ENCODE results near the gene TMEM141.

TMEM141 gene

DNA sequence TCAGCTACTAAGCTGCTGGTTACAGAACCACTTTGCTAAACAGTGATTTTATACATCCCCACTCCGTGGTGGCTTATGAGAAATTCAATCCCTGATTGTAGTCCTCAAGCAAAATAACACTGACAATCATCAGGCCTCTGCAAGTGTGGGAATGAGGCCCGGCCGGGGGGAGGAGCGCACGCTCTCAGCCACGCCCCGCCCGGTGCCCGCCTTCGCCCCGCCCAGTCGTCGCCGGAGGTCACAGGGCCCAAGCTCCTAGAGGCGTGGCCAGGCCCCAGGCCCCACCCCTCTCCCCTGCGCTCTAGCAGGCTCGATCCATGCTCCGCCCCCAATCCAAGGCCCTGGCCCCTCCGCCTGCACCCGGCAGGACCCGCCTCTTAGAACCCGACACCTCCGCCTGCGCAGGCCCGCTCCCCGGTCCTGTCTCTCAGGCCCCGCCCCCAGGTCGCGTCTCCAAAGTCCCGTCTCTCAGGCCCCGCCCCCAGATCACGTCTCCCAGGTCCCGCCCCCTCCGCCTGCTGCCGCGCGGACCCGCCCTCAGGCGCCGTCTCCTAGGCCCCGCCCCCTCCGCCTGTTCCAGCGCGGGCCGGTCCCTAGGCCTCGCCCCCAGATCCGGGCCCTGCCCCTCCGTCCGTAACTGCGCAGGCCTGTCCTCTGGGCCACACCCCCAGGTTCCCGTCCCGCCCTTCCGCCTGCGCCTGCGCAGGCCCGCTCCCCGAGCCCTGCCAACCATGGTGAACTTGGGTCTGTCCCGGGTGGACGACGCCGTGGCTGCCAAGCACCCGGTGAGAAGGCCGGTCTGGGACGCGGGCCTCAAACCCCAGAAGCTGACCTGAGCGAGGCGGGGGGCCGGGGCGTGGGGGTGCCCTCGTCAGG lies at the start of gene TMEM141:
TMEM141 (plus strand) TSS at position 705 of the 876 bp plus-strand sequence; CDS start at position 732, 27 bp downstream.
- H3K9me3 ChIP-seq (ENCODE audit: control insufficient read depth, insufficient read depth, low read length): no peaks in the 10 kb centered on the region
- DNase-seq (ENCODE audit: low read depth, low spot score): no peak
- no CpG with 5 or more reads among the region's 70 CpGs for WGBS (ENCODE audit: insufficient coverage, insufficient read length)
- H3K27me3 ChIP-seq (ENCODE audit: control insufficient read depth, insufficient read depth, low read length): no peaks in the 10 kb centered on the region
- H3K4me3 ChIP-seq (ENCODE audit: low read length): peak within 1 kb of the TSS; percentile 58; the same call in 1 of the 2 replicates
- no peaks in the 10 kb centered on the region for H3K36me3 ChIP-seq (ENCODE audit: control insufficient read depth, insufficient read depth, low read length)
- no peaks in the 10 kb centered on the region for H3K4me1 ChIP-seq (ENCODE audit: control insufficient read depth, insufficient read depth, low read length)
- no peak within 1 kb of the TSS for H3K27ac ChIP-seq (ENCODE audit: low read length)

- Histone ChIP-seq H3K36me3 (ENCODE audit: control insufficient read depth, insufficient read depth, low read length) (no peaks in the 10 kb centered on the region), H3K27me3 (ENCODE audit: control insufficient read depth, insufficient read depth, low read length) (no peaks in the 10 kb centered on the region), H3K27ac (ENCODE audit: low read length) (no peak overlapping the region), H3K4me1 (ENCODE audit: control insufficient read depth, insufficient read depth, low read length) (peaks cover 11% of the 10 kb centered on the region), H3K4me3 (ENCODE audit: low read length) (no peak overlapping the region), H3K9me3 (ENCODE audit: control insufficient read depth, insufficient read depth, low read length) (no peaks in the 10 kb centered on the region)
- DNase-seq (ENCODE audit: low read depth, low spot score): no peak
- no CpG with 5 or more reads among the region's 32 CpGs for WGBS (ENCODE audit: insufficient coverage, insufficient read length)
Measured at GRCh38 chr9:136741883-136742571, 49.1 kb upstream of the TMEM141 start.

GRCh38 chr9:136742591-136743391 lies 48.4 kb upstream of the TMEM141 start, which contains the start of gene LCN10:
TSS of gene LCN10 (minus strand) at chr9:136742940. CDS start at chr9:136742903, 37 bp downstream.
- H3K27ac ChIP-seq (ENCODE audit: low read length): no peak within 1 kb of the TSS
- no peaks in the 10 kb centered on the region for H3K36me3 ChIP-seq (ENCODE audit: control insufficient read depth, insufficient read depth, low read length)
- H3K27me3 ChIP-seq (ENCODE audit: control insufficient read depth, insufficient read depth, low read length): no peaks in the 10 kb centered on the region
- no peaks in the 10 kb centered on the region for H3K9me3 ChIP-seq (ENCODE audit: control insufficient read depth, insufficient read depth, low read length)
- DNase-seq (ENCODE audit: low read depth, low spot score): no peak
- H3K4me3 ChIP-seq (ENCODE audit: low read length): no peak within 1 kb of the TSS
- H3K4me1 ChIP-seq (ENCODE audit: control insufficient read depth, insufficient read depth, low read length): peaks cover 11% of the 10 kb centered on the region
- WGBS (ENCODE audit: insufficient coverage, insufficient read length): no CpG with 5 or more reads among the region's 25 CpGs

- H3K4me1 ChIP-seq (ENCODE audit: control insufficient read depth, insufficient read depth, low read length): peaks cover 11% of the 10 kb centered on the region
- H3K4me3 ChIP-seq (ENCODE audit: low read length): no peak overlapping the region
- H3K27me3 ChIP-seq (ENCODE audit: control insufficient read depth, insufficient read depth, low read length): no peaks in the 10 kb centered on the region
- WGBS (ENCODE audit: insufficient coverage, insufficient read length): no CpG with 5 or more reads among the region's 16 CpGs
- DNase-seq (ENCODE audit: low read depth, low spot score): no peak
- no peaks in the 10 kb centered on the region for H3K9me3 ChIP-seq (ENCODE audit: control insufficient read depth, insufficient read depth, low read length)
- no peaks in the 10 kb centered on the region for H3K36me3 ChIP-seq (ENCODE audit: control insufficient read depth, insufficient read depth, low read length)
- H3K27ac ChIP-seq (ENCODE audit: low read length): no peak overlapping the region
Measured at GRCh38 chr9:136743639-136744211, 47.4 kb upstream of the TMEM141 start.

DNA sequence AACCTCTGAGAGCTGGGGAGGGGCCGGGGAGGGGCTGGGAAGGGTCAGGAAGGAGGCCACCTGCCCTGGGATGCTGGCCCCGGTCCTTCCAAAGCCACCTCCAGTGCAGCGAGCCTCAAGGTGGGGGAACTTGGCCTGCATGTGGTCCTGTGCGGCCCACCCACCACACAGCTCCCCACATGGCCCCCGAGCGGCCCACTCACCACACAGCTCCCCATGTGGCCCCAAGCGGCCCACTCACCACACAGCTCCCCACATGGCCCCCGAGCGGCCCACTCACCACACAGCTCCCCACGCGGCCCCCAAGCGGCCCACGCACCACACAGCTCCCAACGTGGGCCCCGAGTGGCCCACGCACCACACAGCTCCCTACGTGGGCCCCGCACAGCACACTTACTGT lies 46.4 kb upstream of the TMEM141 start:
- no peak overlapping the region for H3K27ac ChIP-seq (ENCODE audit: low read length)
- no CpG with 5 or more reads among the region's 18 CpGs for WGBS (ENCODE audit: insufficient coverage, insufficient read length)

DNA sequence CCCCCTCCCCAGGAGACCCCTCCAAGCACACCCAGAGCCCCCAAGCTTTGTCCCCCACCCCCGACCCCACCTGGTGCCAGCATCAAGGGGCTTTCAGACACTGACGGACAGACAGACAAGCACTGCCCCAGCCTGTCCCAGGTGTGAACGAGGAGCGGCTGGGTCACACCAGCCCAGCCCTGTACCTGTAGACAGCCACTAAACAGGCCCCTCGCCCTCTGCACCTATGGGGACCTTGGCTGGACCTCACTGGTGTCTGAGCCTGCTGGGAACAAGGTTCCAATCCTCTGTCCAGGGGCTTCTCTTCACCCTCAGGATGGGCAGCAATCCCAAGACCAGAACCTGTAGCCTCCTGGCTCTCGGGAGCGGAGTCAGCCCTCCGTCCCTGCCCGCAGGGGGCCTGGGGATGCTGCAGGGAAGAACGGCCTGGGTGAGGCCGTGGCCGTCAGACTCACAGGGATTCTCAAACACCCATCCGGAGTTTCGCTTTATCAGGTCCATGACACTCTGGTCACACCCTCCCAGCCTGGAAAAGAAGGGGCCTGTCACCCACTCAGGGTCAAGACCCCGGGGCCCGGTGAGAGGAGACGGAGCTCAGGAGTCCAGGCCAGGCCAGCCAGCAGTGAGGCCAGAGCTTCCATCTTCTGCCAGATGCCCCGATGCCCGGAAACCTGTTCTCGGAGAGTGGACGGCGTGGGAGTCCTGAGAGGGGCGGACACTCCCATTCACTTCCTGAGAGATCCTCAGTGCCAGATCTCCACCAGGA lies 45.6 kb upstream of the TMEM141 start:
- no CpG with 5 or more reads among the region's 23 CpGs for WGBS (ENCODE audit: insufficient coverage, insufficient read length)
- no peaks in the 10 kb centered on the region for H3K27me3 ChIP-seq (ENCODE audit: control insufficient read depth, insufficient read depth, low read length)
- H3K9me3 ChIP-seq (ENCODE audit: control insufficient read depth, insufficient read depth, low read length): no peaks in the 10 kb centered on the region
- H3K36me3 ChIP-seq (ENCODE audit: control insufficient read depth, insufficient read depth, low read length): no peaks in the 10 kb centered on the region
- no peak overlapping the region for H3K27ac ChIP-seq (ENCODE audit: low read length)
- DNase-seq (ENCODE audit: low read depth, low spot score): no peak
- H3K4me3 ChIP-seq (ENCODE audit: low read length): no peak overlapping the region
- H3K4me1 ChIP-seq (ENCODE audit: control insufficient read depth, insufficient read depth, low read length): peaks cover 11% of the 10 kb centered on the region

More for the DNA sequence above, 46.4 kb upstream of the TMEM141 start:
- no peak for DNase-seq (ENCODE audit: low read depth, low spot score)
- no peak overlapping the region for H3K4me3 ChIP-seq (ENCODE audit: low read length)
- H3K27me3 ChIP-seq (ENCODE audit: control insufficient read depth, insufficient read depth, low read length): no peaks in the 10 kb centered on the region
- no peaks in the 10 kb centered on the region for H3K36me3 ChIP-seq (ENCODE audit: control insufficient read depth, insufficient read depth, low read length)
- no peaks in the 10 kb centered on the region for H3K9me3 ChIP-seq (ENCODE audit: control insufficient read depth, insufficient read depth, low read length)
- H3K4me1 ChIP-seq (ENCODE audit: control insufficient read depth, insufficient read depth, low read length): peaks cover 11% of the 10 kb centered on the region

GRCh38 chr9:136746155-136746490 lies 45.0 kb upstream of the TMEM141 start:
- no peaks in the 10 kb centered on the region for H3K36me3 ChIP-seq (ENCODE audit: control insufficient read depth, insufficient read depth, low read length)
- H3K27me3 ChIP-seq (ENCODE audit: control insufficient read depth, insufficient read depth, low read length): no peaks in the 10 kb centered on the region
- no CpG with 5 or more reads among the region's 22 CpGs for WGBS (ENCODE audit: insufficient coverage, insufficient read length)
- no peak overlapping the region for H3K4me3 ChIP-seq (ENCODE audit: low read length)
- H3K27ac ChIP-seq (ENCODE audit: low read length): no peak overlapping the region
- DNase-seq (ENCODE audit: low read depth, low spot score): no peak
- H3K4me1 ChIP-seq (ENCODE audit: control insufficient read depth, insufficient read depth, low read length): peaks cover 10% of the 10 kb centered on the region
- no peaks in the 10 kb centered on the region for H3K9me3 ChIP-seq (ENCODE audit: control insufficient read depth, insufficient read depth, low read length)

DNA sequence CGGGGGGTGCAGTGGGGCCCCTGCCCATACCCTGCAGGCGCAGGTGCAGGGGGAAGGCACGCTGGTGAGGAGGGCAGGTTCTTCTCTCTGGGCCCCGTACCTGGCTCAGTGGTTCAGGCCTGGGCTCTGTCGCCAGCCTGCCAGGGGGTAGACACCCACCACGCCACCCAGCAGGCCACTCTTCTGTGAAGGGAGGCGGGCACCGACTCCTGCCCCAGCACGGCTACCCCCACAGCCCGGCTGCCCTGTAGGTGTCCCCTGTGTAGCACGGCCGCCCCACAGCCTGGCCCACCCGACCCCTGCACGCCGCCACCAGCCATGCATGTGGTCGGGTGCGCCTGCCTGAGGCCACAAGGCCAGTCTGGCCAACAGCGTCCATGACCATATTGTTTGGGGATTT lies 44.5 kb upstream of the TMEM141 start:
- Histone ChIP-seq H3K4me1 (ENCODE audit: control insufficient read depth, insufficient read depth, low read length) (peaks cover 7% of the 10 kb centered on the region), H3K27me3 (ENCODE audit: control insufficient read depth, insufficient read depth, low read length) (no peaks in the 10 kb centered on the region), H3K4me3 (ENCODE audit: low read length) (no peak overlapping the region), H3K9me3 (ENCODE audit: control insufficient read depth, insufficient read depth, low read length) (no peaks in the 10 kb centered on the region), H3K36me3 (ENCODE audit: control insufficient read depth, insufficient read depth, low read length) (no peaks in the 10 kb centered on the region), H3K27ac (ENCODE audit: low read length) (no peak overlapping the region)
- no CpG with 5 or more reads among the region's 18 CpGs for WGBS (ENCODE audit: insufficient coverage, insufficient read length)
- DNase-seq (ENCODE audit: low read depth, low spot score): no peak

DNA sequence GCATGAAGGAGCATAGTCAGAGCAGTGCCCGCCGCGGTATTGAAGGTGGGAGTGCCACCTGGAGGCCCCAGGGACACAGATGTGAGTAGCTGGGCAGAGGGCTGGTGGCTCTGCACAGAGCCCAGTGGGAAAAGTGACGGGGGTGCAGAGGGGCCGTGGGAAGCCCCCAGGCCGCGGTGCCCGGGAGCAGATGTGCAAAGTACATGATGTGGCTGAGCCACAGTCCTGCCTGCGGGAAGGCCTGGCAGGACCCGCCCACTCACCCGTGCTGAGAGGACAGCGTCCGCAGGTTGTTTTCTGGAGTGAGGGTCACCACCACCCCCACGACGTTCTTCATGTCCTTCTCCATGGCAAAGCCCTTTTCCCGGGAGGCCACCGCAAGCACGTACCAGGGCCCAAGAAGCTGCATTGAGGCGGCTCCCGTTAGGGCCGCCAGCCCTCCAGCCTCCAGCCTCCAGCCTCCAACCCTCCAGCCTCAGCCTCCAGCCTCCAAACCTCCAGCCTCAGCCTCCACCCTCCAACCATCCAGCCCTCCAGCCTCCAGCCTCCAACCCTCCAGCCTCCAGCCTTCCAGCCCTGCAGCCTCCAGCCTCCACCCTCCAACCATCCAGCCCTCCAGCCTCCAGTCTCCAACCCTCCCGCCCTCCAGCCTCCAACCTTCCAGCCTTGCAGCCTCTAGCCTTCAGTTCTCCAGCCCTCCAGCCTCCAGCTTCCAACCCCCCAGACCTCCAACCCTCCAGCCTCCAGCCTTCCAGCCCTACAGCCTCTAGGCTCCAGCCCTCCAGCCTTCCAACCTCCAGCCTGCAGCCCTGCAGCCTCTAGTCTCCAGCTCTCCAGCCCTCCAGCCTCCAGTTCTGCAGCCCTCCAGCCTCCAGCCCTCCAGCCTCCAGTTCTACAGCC lies 43.7 kb upstream of the TMEM141 start:
- no CpG with 5 or more reads among the region's 22 CpGs for WGBS (ENCODE audit: insufficient coverage, insufficient read length)
- H3K27me3 ChIP-seq (ENCODE audit: control insufficient read depth, insufficient read depth, low read length): no peaks in the 10 kb centered on the region
- H3K9me3 ChIP-seq (ENCODE audit: control insufficient read depth, insufficient read depth, low read length): no peaks in the 10 kb centered on the region
- no peak overlapping the region; the same call in 1 of the 2 replicates for H3K4me3 ChIP-seq (ENCODE audit: low read length)
- H3K27ac ChIP-seq (ENCODE audit: low read length): no peak overlapping the region
- DNase-seq (ENCODE audit: low read depth, low spot score): no peak
- peaks cover 1% of the 10 kb centered on the region for H3K4me1 ChIP-seq (ENCODE audit: control insufficient read depth, insufficient read depth, low read length)
- no peaks in the 10 kb centered on the region for H3K36me3 ChIP-seq (ENCODE audit: control insufficient read depth, insufficient read depth, low read length)
